ENCODE results near the gene RBPJ.

GRCh38 chr4:26344901-26345564 is 24.2 kb downstream of the RBPJ start:
- TF ChIP-seq EZH2 (IDR thresholded peaks at IDR 0.05; ENCODE audit: borderline replicate concordance, low read depth, low read length, poor library complexity, severe bottlenecking) (no peak), CTCF (conservative IDR thresholded peaks at IDR 0.05; ENCODE audit: low read depth, low read length) (no peak)
